Lung (tissue), 12 donors: ENCODE data around the gene COQ2. TPM values are rescaled to one million over a fixed set of nuclear protein-coding genes. Genes with fewer than 3 reads are reported as not detected.

Experiments used
- ATAC-seq: fragments of 200-7000 bp; cut with Tn5 transposase; one replicate; pipeline ENCODE4 v1.9.1; 2020; ENCODE audit warnings: moderate number of reproducible peaks; ENCODE audit not compliant: insufficient read depth, low FRiP score
- DNase-seq, 3 donors: peaks; one replicate each; pipeline ENCODE4 v3.0.0-alpha.2; 2013 to 2017
- H3K27ac ChIP-seq, 2 donors: one replicate each; pipeline ENCODE4 v1.5.1; 2013; ENCODE audit warnings: mild to moderate bottlenecking in 2 of 2, moderate library complexity in 2 of 2, control low read depth in 1 of 2, inconsistent platforms in 1 of 2, low read depth in 1 of 2, low read length in 1 of 2
- H3K27me3 ChIP-seq, 3 donors: one replicate each; pipeline ENCODE4 v1.5.1; 2013; ENCODE audit warnings: low read length in 2 of 3; ENCODE audit not compliant: control insufficient read depth in 3 of 3, insufficient read depth in 3 of 3
- H3K36me3 ChIP-seq, 4 donors: one replicate each; pipeline ENCODE4 v1.5.1; 2013; ENCODE audit warnings: low read length in 4 of 4, mild to moderate bottlenecking in 1 of 4, moderate library complexity in 1 of 4; ENCODE audit not compliant: control insufficient read depth in 4 of 4, insufficient read depth in 4 of 4
- H3K4me1 ChIP-seq, 5 donors: one replicate each; pipeline ENCODE4 v1.5.1; 2013; ENCODE audit warnings: low read length in 5 of 5, mild to moderate bottlenecking in 2 of 5, moderate library complexity in 1 of 5; ENCODE audit not compliant: control insufficient read depth in 5 of 5, insufficient read depth in 5 of 5
- H3K4me3 ChIP-seq: one replicate; pipeline ENCODE4 v1.5.1; 2013; ENCODE audit warnings: mild to moderate bottlenecking, control low read depth, moderate library complexity
- H3K9ac ChIP-seq, 2 donors: one replicate each; pipeline ENCODE4 v1.5.1; 2013; ENCODE audit warnings: low read length in 2 of 2, control low read depth in 1 of 2; ENCODE audit not compliant: insufficient read depth in 1 of 2
- H3K9me3 ChIP-seq, 4 donors: one replicate each; pipeline ENCODE4 v1.5.1; 2013; ENCODE audit warnings: low read length in 3 of 4, mild to moderate bottlenecking in 1 of 4, moderate library complexity in 1 of 4; ENCODE audit not compliant: control insufficient read depth in 4 of 4, insufficient read depth in 3 of 4
- WGBS, 2 donors: extraction: QIAGEN DNeasy Blood & Tissue Kit; methylation state at CpG; one replicate each; pipeline ENCODE4 v1.1.7; 2013; 5-methylcytosine and 5-hydroxymethylcytosine counted together
- polyA plus RNA-seq, 2 donors: library from polyadenylated mRNA; stranded (reverse); fragments of 200-250 nt; gene quantifications; one replicate each; pipeline ENCODE4 v1.2.1, GENCODE V29; 2013
- total RNA-seq, 2 donors: library from RNA; depleted of rRNA in 1 of 2; stranded (reverse); fragments of >200 nt in 1 of 2; gene quantifications; one replicate each; pipeline ENCODE4 v1.2.1, GENCODE V29; 2014 to 2021
- TF ChIP-seq, protein P1 (sequence below): IDR thresholded peaks from 2 replicates; pipeline ENCODE4 v1.5.1; 2012; ENCODE audit warnings: mild to moderate bottlenecking; ENCODE audit errors: control extremely low read depth, extremely low read depth
- donor health status: control.
- donor health status: control.
- donor health status: Bipolar disorder and iron deficiency.
- donor health status: healthy.
- donor health status: DM: yes; HTN: yes; CAD: no.

The COQ2 gene
- total and polyA plus RNA-seq, 4 donors, result 7.5 to 15.1 (median 9.6) TPM

- Histone ChIP-seq H3K27me3 (no peaks in the 10 kb centered on the region), H3K9ac (peak overlapping the region; percentile 61 to 95), H3K9me3 (no peaks in the 10 kb centered on the region), H3K27ac (peak overlapping the region in 1 of 2 donors; percentile 99), H3K4me1 (peaks cover 0 to 14% (median 4%) of the 10 kb centered on the region in 5 donors), H3K4me3 (peak overlapping the region; percentile 31), H3K36me3 (no peaks in the 10 kb centered on the region)
- WGBS, 2 donors, result 0 to 2% methylated on average over 9 of the region's 9 CpGs
- DNase-seq (peak in 2 of 3 donors; percentile 76 to 83), ATAC-seq (no peak)
- TF ChIP-seq, protein P1, sequence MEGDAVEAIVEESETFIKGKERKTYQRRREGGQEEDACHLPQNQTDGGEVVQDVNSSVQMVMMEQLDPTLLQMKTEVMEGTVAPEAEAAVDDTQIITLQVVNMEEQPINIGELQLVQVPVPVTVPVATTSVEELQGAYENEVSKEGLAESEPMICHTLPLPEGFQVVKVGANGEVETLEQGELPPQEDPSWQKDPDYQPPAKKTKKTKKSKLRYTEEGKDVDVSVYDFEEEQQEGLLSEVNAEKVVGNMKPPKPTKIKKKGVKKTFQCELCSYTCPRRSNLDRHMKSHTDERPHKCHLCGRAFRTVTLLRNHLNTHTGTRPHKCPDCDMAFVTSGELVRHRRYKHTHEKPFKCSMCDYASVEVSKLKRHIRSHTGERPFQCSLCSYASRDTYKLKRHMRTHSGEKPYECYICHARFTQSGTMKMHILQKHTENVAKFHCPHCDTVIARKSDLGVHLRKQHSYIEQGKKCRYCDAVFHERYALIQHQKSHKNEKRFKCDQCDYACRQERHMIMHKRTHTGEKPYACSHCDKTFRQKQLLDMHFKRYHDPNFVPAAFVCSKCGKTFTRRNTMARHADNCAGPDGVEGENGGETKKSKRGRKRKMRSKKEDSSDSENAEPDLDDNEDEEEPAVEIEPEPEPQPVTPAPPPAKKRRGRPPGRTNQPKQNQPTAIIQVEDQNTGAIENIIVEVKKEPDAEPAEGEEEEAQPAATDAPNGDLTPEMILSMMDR, result no peak
Measured at GRCh38 chr4:83285055-83285407, 433 bp upstream of the COQ2 start.

GRCh38 chr4:83283181-83283580 is 1.4 kb downstream of the COQ2 start:
- Histone ChIP-seq H3K9ac (no peak overlapping the region), H3K27ac (no peak overlapping the region), H3K4me3 (no peak overlapping the region), H3K4me1 (peaks cover 0 to 14% (median 4%) of the 10 kb centered on the region in 5 donors), H3K27me3 (no peaks in the 10 kb centered on the region), H3K9me3 (no peaks in the 10 kb centered on the region), H3K36me3 (peaks cover 0 to 5% (median 0%) of the 10 kb centered on the region in 4 donors)
- TF ChIP-seq, protein P1, result no peak
- WGBS, 2 donors, result 79 to 83% methylated on average over 7 of the region's 7 CpGs
- ATAC-seq (no peak), DNase-seq (no peak)

- H3K27me3 ChIP-seq, result no peaks in the 10 kb centered on the region
- DNase-seq (peak; percentile 24 to 72 (median 69)), ATAC-seq (no peak)
- H3K4me3 ChIP-seq, result no peak overlapping the region
- H3K9ac ChIP-seq, result no peak overlapping the region
- no peaks in the 10 kb centered on the region for H3K9me3 ChIP-seq
- no peak overlapping the region for H3K27ac ChIP-seq
- H3K36me3 ChIP-seq, result peaks cover 2 to 5% (median 4%) of the 10 kb centered on the region in 4 donors
- 27 to 32% methylated on average over 4 of the region's 4 CpGs for WGBS, 2 donors
- TF ChIP-seq, protein P1, result peak; percentile 53
- peaks cover 0 to 14% (median 4%) of the 10 kb centered on the region in 5 donors for H3K4me1 ChIP-seq
Measured at GRCh38 chr4:83282049-83282535, 2.5 kb downstream of the COQ2 start.

DNA sequence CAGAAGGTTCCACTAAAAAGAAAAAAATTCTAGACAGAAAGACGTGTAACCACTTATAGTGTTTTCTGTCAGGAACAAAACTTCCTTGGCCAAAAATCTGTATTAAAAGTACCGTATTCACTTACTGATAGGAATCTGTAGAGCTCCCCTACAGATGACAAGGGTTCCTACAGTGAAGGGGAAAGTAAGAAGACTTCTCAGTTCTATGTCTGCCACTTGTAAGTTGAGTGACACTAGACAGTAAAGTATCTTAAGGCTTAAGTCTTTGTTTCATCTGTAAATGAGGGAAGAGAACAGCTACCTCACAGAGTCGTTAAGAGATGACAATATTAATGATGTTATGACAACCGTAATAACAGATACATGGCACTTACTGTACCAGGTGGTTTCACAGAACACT is 3.3 kb downstream of the COQ2 start:
- no peak for ATAC-seq

More for the DNA sequence above, 3.3 kb downstream of the COQ2 start:
- Histone ChIP-seq H3K9ac (no peak overlapping the region), H3K4me3 (no peak overlapping the region), H3K27me3 (no peaks in the 10 kb centered on the region), H3K36me3 (peaks cover 2 to 7% (median 5%) of the 10 kb centered on the region in 4 donors), H3K27ac (no peak overlapping the region), H3K4me1 (peaks cover 0 to 14% (median 4%) of the 10 kb centered on the region in 5 donors), H3K9me3 (no peaks in the 10 kb centered on the region)
- TF ChIP-seq, protein P1, result no peak
- DNase-seq, result no peak
- 62 to 63% methylated on average over 4 of the region's 4 CpGs for WGBS, 2 donors
